Astrocyte of the cerebellum (primary cell): Measurements from ENCODE around the gene CCDC184.

Source experiments
- DNase-seq: peaks from one replicate; pipeline ENCODE4 v3.0.0-alpha.2; 2011; ENCODE audit warnings: low read depth
- H3K4me3 ChIP-seq: 2 replicates; pipeline ENCODE4 v1.5.1; 2011; ENCODE audit warnings: mild to moderate bottlenecking, low read depth, low read length, moderate library complexity
- in situ Hi-C: cut with HindIII; loops from 2 replicates; pipeline ENCODE4 v1.10.0; 2017; ENCODE audit warnings: low sequenced_read_pairs
- TF ChIP-seq, protein P1 (sequence below): IDR thresholded peaks from 2 replicates; pipeline ENCODE4 v1.5.1; 2012; ENCODE audit warnings: low read length, low read depth, moderate library complexity, mild to moderate bottlenecking; ENCODE audit errors: missing control alignments

CCDC184 gene

DNA sequence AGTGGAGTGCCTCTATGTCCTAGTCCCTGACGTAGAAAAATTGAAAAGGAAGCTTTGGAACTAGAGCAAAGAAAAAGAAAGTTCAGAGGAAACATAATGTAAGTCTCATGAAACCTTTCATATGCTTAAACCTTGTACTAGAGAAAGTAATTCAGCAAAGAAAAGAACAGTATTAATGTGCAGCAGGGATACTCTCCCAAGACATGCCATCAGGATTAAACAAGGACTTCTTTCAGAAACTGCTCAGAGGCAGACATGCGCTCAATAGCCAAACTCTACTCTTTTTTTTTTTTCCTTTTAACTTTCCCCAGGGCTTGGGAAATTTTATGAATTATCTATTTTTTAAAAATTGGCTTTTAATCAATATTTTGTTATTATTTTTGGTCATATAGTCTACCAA is 19.0 kb upstream of the CCDC184 start:
- in situ Hi-C loops: no loop called here
- no peak for DNase-seq
- no peak overlapping the region for H3K4me3 ChIP-seq
- TF ChIP-seq, protein P1, sequence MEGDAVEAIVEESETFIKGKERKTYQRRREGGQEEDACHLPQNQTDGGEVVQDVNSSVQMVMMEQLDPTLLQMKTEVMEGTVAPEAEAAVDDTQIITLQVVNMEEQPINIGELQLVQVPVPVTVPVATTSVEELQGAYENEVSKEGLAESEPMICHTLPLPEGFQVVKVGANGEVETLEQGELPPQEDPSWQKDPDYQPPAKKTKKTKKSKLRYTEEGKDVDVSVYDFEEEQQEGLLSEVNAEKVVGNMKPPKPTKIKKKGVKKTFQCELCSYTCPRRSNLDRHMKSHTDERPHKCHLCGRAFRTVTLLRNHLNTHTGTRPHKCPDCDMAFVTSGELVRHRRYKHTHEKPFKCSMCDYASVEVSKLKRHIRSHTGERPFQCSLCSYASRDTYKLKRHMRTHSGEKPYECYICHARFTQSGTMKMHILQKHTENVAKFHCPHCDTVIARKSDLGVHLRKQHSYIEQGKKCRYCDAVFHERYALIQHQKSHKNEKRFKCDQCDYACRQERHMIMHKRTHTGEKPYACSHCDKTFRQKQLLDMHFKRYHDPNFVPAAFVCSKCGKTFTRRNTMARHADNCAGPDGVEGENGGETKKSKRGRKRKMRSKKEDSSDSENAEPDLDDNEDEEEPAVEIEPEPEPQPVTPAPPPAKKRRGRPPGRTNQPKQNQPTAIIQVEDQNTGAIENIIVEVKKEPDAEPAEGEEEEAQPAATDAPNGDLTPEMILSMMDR: no peak

DNA sequence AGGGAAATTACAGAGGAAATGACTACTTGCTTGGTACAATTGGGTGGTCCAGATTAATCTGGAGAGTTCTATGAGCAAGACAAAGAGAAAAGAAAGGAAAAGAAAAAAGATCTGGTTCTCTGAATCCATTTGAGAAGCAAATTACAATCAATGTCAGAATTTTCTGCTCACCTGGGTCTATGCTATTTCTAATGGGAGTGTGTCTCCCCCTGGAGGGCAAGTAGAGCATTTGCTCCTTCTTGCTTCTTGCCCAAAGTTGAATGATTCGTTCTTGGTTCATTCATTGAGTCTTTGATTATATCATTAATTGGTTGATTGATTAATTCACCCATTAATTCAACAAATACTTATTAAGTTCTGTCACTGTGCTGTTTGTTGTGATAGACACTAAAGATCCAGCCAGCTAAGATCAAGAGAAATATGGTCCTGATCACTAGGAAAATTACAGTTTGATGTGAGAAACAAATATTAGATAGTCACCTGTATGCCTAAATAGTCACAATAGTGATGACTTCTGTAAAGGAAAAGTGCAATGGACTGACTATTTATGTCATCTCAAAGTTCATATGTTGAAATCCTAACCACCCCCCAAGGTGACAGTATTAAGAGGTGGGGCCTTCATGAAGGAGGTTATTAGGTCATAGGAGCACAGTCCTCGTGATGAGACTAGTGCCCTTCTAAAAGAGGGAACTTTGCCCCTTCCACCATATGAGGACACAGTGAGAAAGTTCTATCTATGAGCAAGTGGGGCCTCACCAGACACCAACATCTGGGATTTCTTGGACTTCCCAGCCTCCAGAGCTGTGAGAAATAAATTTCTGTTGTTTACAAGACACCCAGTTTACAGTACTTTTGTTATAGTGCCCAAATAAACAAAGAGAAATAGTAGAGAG is 18.1 kb upstream of the CCDC184 start:
- TF ChIP-seq, protein P1: peak; percentile 96
- peak; percentile 49 for DNase-seq
- H3K4me3 ChIP-seq: no peak overlapping the region
- in situ Hi-C loops: no loop called here

DNA sequence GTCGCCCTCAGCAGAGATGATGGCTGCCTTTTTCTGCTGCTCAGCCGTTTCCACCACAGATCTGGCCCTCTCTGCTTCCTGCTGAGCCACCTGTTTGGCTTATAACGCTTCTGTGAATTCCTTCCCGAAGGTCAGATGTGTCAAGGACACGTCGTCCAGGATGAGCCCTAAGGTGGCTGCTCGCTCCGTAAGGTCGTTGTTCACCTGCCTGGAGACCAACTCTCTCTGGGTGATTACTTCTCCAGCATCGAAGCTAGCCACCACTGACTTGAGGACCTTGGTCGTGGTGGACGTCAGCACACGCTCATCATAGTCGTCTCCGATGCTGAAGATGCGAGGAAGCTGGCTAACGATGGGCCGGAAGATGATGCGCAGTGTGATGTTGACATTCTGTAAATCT is 14.4 kb upstream of the CCDC184 start:
- in situ Hi-C loops: no loop called here
- H3K4me3 ChIP-seq: no peak overlapping the region
- TF ChIP-seq, protein P1: no peak
- no peak for DNase-seq

DNA sequence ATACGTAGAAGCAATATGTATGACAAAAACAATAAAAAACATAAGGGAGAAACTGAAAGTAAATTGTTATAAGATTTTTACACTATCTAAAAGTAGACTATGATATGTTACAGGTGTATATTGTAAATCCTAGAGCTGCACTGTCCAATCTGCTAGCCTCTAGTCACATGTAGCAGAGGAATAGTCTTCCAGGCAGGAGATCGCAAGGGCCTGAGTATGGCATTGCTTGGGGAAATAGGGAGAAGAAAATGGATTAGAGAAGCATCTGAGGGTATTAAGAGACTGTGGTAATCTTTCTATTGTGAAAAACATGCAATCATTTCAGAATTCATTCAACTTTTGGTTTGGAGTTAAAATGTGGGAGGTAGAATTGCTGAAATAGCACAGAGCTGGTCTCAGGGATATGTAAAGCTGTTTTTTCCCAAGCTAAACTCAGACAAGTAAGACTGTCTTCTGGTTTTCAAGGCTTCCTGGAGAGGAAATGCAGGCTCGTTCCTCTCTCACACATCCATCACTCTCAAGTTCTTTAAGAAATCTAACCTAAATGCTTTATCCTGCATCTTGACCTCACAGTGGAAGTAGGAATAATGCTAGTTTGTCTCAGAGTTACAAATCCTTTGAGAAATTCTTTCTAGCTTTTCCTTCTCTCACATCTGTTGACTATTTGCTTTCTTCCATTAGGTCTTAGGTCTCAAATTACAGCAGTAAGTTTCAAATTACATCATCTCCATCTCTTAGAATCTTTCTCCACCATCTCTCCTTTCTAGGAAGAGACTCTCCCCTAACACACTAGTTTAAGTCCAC is 7.6 kb upstream of the CCDC184 start:
- in situ Hi-C loops: loop anchor here (5.0 kb wide), 1 partner anchor 94 kb away; no protein-coding TSS in a partner anchor
- no peak overlapping the region for H3K4me3 ChIP-seq
- no peak for DNase-seq
- TF ChIP-seq, protein P1: no peak

DNA sequence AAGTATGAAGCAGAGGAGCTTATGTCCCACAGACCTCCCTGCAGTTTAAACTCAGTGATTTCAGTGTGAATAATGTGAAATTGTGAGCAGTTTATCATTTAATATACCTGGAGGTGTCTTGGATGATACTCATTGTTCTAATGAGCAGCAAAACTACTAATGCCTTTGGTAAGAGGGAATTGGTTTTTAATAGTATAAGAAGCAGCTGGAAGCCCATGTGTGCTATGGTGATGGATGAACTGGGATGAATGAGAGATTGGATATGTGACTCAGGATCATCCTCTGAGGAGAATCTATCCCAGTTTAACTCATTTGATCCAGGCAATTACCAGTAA is 7.1 kb upstream of the CCDC184 start:
- TF ChIP-seq, protein P1: no peak
- no peak overlapping the region for H3K4me3 ChIP-seq
- DNase-seq: no peak
- in situ Hi-C loops: loop anchor here (5.0 kb wide), 1 partner anchor 94 kb away; no protein-coding TSS in a partner anchor

DNA sequence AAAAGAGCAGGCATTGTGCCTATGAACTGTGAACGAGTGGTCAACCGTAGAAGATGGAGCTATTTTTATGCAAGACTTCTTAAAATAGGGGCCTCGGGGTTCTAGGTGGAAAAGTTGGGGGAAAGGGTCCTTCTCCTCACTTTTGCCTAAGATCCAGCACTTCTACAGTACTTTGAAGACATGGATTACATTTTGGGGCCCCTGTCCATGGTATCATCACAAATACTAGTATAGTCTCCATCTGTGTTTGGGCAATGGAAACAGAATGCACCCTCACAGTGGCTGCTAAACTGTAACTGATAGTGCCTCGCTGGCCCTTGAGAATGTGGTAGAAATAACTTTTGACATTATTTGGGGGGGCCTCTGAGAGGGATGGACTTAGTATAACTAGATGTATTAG is 5.5 kb upstream of the CCDC184 start:
- TF ChIP-seq, protein P1: no peak
- DNase-seq: no peak
- in situ Hi-C loops: loop anchor here (5.0 kb wide), 1 partner anchor 96 kb away; no protein-coding TSS in a partner anchor
- H3K4me3 ChIP-seq: no peak overlapping the region
